Liver (tissue), 3 donors: ENCODE measurements around the gene MT1E.

Source experiments
- EGR1 ChIP-seq, 2 donors: IDR thresholded peaks; 2 replicates each; pipeline ENCODE4 v1.6.1; 2016 to 2018; ENCODE audit warnings: antibody characterized with exemption in 2 of 2, low read depth in 2 of 2
- GABPA ChIP-seq, 2 donors: IDR thresholded peaks in 1 of 2; conservative IDR thresholded peaks in 1 of 2; 2 replicates each; pipeline ENCODE4 v1.6.1; 2016; ENCODE audit warnings: antibody characterized with exemption in 2 of 2, mild to moderate bottlenecking in 1 of 2, moderate library complexity in 1 of 2
- HNF4G ChIP-seq: IDR thresholded peaks from 2 replicates; pipeline ENCODE4 v1.6.1; 2016; ENCODE audit warnings: antibody characterized with exemption
- JUND ChIP-seq, 2 donors: IDR thresholded peaks; 2 replicates each; pipeline ENCODE4 v1.6.1; 2016; ENCODE audit warnings: antibody characterized with exemption in 2 of 2
- NR2F2 ChIP-seq: IDR thresholded peaks from 2 replicates; pipeline ENCODE4 v1.6.1; 2016; ENCODE audit warnings: antibody characterized with exemption
- RXRA ChIP-seq, 2 donors: IDR thresholded peaks; 2 replicates each; pipeline ENCODE4 v1.6.1; 2017 to 2018; ENCODE audit warnings: antibody characterized with exemption in 2 of 2, mild to moderate bottlenecking in 1 of 2
- SP1 ChIP-seq: IDR thresholded peaks from 2 replicates; pipeline ENCODE4 v1.6.1; 2018; ENCODE audit warnings: antibody characterized with exemption, mild to moderate bottlenecking
- TAF1 ChIP-seq: conservative IDR thresholded peaks from 2 replicates; pipeline ENCODE4 v1.6.1; 2016; ENCODE audit warnings: antibody characterized with exemption, mild to moderate bottlenecking
- YY1 ChIP-seq: IDR thresholded peaks from 2 replicates; pipeline ENCODE4 v1.6.1; 2016; ENCODE audit warnings: antibody characterized with exemption, mild to moderate bottlenecking
- TF ChIP-seq, protein P1 (sequence below): IDR thresholded peaks from 2 replicates; pipeline ENCODE4 v1.6.1; 2016; ENCODE audit warnings: antibody characterized with exemption
- TF ChIP-seq, protein P2 (sequence below): fragments of 150-350 bp; IDR thresholded peaks from 2 replicates; pipeline ENCODE4 v1.5.1; 2017; ENCODE audit warnings: improper control_type of control experiment, low read depth, low read length; ENCODE audit not compliant: missing input control
- TF ChIP-seq, protein P3 (sequence below): IDR thresholded peaks from 2 replicates; pipeline ENCODE4 v1.6.1; 2016; ENCODE audit warnings: antibody characterized with exemption
- TF ChIP-seq, protein P4 (sequence below): IDR thresholded peaks from 2 replicates; pipeline ENCODE4 v1.6.1; 2016; ENCODE audit warnings: antibody characterized with exemption, mild to moderate bottlenecking
- TF ChIP-seq, protein P5 (sequence below): IDR thresholded peaks from 2 replicates; pipeline ENCODE4 v1.6.1; 2016; ENCODE audit warnings: antibody characterized with exemption
- donor health status: healthy.
- donor health status: healthy.

DNA sequence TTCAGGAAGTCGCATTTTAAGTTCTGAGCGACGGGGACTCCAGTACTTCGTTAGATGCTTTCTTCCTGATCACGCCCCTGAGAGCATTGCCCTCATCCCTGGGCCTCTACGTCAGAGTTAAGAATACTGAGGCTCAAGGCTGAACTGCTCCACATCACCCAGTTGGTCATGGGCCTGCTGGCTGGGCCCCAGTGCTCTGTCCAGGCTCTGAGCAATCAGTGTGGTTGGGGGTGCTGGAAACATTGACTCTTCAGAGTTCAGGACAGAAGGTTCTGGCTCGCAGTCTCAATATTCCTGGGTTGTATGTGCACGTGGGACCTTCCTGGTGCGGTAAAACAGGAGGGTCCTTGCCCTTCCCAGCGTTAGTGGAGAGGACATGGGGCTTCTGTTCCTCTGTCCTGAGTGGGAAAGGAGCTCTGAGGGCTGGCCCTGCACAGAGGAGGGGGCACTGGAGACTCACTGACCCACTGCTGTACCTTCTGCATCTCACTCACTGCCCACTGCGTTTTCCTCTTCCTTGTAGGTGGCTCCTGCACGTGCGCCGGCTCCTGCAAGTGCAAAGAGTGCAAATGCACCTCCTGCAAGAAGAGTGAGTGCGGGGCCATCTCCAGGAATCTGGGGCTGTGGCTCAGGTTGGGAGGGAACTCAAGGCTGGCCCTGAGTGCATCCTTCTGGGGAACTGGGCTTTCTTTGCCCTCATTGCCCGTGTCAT, 518 bp downstream of the MT1E start:
- TF ChIP-seq, protein P1, sequence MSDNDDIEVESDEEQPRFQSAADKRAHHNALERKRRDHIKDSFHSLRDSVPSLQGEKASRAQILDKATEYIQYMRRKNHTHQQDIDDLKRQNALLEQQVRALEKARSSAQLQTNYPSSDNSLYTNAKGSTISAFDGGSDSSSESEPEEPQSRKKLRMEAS = no peak
- TF ChIP-seq NR2F2 = peak; percentile 62
- TF ChIP-seq, protein P2, sequence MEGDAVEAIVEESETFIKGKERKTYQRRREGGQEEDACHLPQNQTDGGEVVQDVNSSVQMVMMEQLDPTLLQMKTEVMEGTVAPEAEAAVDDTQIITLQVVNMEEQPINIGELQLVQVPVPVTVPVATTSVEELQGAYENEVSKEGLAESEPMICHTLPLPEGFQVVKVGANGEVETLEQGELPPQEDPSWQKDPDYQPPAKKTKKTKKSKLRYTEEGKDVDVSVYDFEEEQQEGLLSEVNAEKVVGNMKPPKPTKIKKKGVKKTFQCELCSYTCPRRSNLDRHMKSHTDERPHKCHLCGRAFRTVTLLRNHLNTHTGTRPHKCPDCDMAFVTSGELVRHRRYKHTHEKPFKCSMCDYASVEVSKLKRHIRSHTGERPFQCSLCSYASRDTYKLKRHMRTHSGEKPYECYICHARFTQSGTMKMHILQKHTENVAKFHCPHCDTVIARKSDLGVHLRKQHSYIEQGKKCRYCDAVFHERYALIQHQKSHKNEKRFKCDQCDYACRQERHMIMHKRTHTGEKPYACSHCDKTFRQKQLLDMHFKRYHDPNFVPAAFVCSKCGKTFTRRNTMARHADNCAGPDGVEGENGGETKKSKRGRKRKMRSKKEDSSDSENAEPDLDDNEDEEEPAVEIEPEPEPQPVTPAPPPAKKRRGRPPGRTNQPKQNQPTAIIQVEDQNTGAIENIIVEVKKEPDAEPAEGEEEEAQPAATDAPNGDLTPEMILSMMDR = no peak
- TF ChIP-seq TAF1 = peak; percentile 12
- TF ChIP-seq RXRA (IDR thresholded peaks at IDR 0.05) = peak; percentile 87 to 93
- no peak for TF ChIP-seq SP1
- no peak for TF ChIP-seq YY1
- TF ChIP-seq, protein P3, sequence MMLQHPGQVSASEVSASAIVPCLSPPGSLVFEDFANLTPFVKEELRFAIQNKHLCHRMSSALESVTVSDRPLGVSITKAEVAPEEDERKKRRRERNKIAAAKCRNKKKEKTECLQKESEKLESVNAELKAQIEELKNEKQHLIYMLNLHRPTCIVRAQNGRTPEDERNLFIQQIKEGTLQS = no peak
- TF ChIP-seq, protein P4, sequence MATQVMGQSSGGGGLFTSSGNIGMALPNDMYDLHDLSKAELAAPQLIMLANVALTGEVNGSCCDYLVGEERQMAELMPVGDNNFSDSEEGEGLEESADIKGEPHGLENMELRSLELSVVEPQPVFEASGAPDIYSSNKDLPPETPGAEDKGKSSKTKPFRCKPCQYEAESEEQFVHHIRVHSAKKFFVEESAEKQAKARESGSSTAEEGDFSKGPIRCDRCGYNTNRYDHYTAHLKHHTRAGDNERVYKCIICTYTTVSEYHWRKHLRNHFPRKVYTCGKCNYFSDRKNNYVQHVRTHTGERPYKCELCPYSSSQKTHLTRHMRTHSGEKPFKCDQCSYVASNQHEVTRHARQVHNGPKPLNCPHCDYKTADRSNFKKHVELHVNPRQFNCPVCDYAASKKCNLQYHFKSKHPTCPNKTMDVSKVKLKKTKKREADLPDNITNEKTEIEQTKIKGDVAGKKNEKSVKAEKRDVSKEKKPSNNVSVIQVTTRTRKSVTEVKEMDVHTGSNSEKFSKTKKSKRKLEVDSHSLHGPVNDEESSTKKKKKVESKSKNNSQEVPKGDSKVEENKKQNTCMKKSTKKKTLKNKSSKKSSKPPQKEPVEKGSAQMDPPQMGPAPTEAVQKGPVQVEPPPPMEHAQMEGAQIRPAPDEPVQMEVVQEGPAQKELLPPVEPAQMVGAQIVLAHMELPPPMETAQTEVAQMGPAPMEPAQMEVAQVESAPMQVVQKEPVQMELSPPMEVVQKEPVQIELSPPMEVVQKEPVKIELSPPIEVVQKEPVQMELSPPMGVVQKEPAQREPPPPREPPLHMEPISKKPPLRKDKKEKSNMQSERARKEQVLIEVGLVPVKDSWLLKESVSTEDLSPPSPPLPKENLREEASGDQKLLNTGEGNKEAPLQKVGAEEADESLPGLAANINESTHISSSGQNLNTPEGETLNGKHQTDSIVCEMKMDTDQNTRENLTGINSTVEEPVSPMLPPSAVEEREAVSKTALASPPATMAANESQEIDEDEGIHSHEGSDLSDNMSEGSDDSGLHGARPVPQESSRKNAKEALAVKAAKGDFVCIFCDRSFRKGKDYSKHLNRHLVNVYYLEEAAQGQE = no peak
- TF ChIP-seq HNF4G = no peak
- peak; percentile 55 to 83 for TF ChIP-seq JUND (IDR thresholded peaks at IDR 0.05)
- TF ChIP-seq, protein P5, sequence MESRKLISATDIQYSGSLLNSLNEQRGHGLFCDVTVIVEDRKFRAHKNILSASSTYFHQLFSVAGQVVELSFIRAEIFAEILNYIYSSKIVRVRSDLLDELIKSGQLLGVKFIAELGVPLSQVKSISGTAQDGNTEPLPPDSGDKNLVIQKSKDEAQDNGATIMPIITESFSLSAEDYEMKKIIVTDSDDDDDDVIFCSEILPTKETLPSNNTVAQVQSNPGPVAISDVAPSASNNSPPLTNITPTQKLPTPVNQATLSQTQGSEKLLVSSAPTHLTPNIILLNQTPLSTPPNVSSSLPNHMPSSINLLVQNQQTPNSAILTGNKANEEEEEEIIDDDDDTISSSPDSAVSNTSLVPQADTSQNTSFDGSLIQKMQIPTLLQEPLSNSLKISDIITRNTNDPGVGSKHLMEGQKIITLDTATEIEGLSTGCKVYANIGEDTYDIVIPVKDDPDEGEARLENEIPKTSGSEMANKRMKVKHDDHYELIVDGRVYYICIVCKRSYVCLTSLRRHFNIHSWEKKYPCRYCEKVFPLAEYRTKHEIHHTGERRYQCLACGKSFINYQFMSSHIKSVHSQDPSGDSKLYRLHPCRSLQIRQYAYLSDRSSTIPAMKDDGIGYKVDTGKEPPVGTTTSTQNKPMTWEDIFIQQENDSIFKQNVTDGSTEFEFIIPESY = peak; percentile 23
- TF ChIP-seq EGR1 (IDR thresholded peaks at IDR 0.05; ENCODE audit: low read depth in 2 of 2) = peak in 1 of 2 donors; percentile 9
- no peak for TF ChIP-seq GABPA (IDR thresholded peaks at IDR 0.05 in 1 of 2, conservative IDR thresholded peaks at IDR 0.05 in 1 of 2)
